ENCODE data around the gene MASP2.
"Not testable (repeated sequence)": the region's sequence is repeated elsewhere in the genome, so short reads cannot be mapped to it uniquely, and the experiment has no call there.

MASP2 gene

GRCh38 chr1:11024154-11024873 is 22.7 kb downstream of the MASP2 start:
- no peaks in the 10 kb centered on the region for H3K27me3 ChIP-seq
- peaks cover 89% of the 10 kb centered on the region for H3K36me3 ChIP-seq
- TF ChIP-seq CTCF (IDR thresholded peaks at IDR 0.05) = no peak
- no peaks in the 10 kb centered on the region for H3K4me1 ChIP-seq (ENCODE audit: control insufficient read depth in 1 of 2, insufficient read depth in 1 of 2, low read depth in 1 of 2, low read length in 1 of 2)
- no peaks in the 10 kb centered on the region for H3K9me3 ChIP-seq
- no peak overlapping the region for H3K4me3 ChIP-seq (ENCODE audit: low read depth in 1 of 2, low read length in 1 of 2)
- no peak overlapping the region for H3K27ac ChIP-seq

- peaks cover 100% of the 10 kb centered on the region for H3K36me3 ChIP-seq
- no peak overlapping the region for H3K27ac ChIP-seq
- no peaks in the 10 kb centered on the region for H3K9me3 ChIP-seq
- no peaks in the 10 kb centered on the region for H3K27me3 ChIP-seq
- H3K4me1 ChIP-seq (ENCODE audit: control insufficient read depth in 1 of 2, insufficient read depth in 1 of 2, low read depth in 1 of 2, low read length in 1 of 2) = no peaks in the 10 kb centered on the region
- no peak overlapping the region for H3K4me3 ChIP-seq (ENCODE audit: low read depth in 1 of 2, low read length in 1 of 2)
- no peak for TF ChIP-seq CTCF (IDR thresholded peaks at IDR 0.05)
Measured at GRCh38 chr1:11023201-11023600, 23.8 kb downstream of the MASP2 start.

- H3K4me3 ChIP-seq (ENCODE audit: low read depth in 1 of 2, low read length in 1 of 2) = no peak overlapping the region
- no peak for TF ChIP-seq CTCF (IDR thresholded peaks at IDR 0.05)
- no peaks in the 10 kb centered on the region for H3K27me3 ChIP-seq
- peaks cover 100% of the 10 kb centered on the region for H3K36me3 ChIP-seq
- no peak overlapping the region for H3K27ac ChIP-seq
- no peaks in the 10 kb centered on the region for H3K9me3 ChIP-seq
- H3K4me1 ChIP-seq (ENCODE audit: control insufficient read depth in 1 of 2, insufficient read depth in 1 of 2, low read depth in 1 of 2, low read length in 1 of 2) = no peaks in the 10 kb centered on the region
Measured at GRCh38 chr1:11019971-11020370, 27.1 kb downstream of the MASP2 start.

- not testable (repeated sequence) for H3K4me3 ChIP-seq (ENCODE audit: low read depth in 1 of 2, low read length in 1 of 2); H3K9me3 ChIP-seq
Measured at GRCh38 chr1:11019358-11019757, 27.7 kb downstream of the MASP2 start.

GRCh38 chr1:11013160-11013531 is 33.9 kb downstream of the MASP2 start:
- Histone ChIP-seq H3K4me1 (ENCODE audit: control insufficient read depth in 1 of 2, insufficient read depth in 1 of 2, low read depth in 1 of 2, low read length in 1 of 2) (peaks cover 26 to 27% of the 10 kb centered on the region in 2 experiments), H3K4me3 (ENCODE audit: low read depth in 1 of 2, low read length in 1 of 2) (peak overlapping the region; percentile 93 to 98), H3K27me3 (no peaks in the 10 kb centered on the region), H3K36me3 (peaks cover 47% of the 10 kb centered on the region), H3K9me3 (no peaks in the 10 kb centered on the region), H3K27ac (peak overlapping the region; percentile 97)
- no peak for TF ChIP-seq CTCF (IDR thresholded peaks at IDR 0.05)

More at GRCh38 chr1:11019358-11019757, 27.7 kb downstream of the MASP2 start:
- peaks cover 100% of the 10 kb centered on the region for H3K36me3 ChIP-seq
- not testable (repeated sequence) for H3K4me1 ChIP-seq (ENCODE audit: control insufficient read depth in 1 of 2, insufficient read depth in 1 of 2, low read depth in 1 of 2, low read length in 1 of 2); H3K27ac ChIP-seq; H3K27me3 ChIP-seq

- Histone ChIP-seq H3K36me3 (peaks cover 41% of the 10 kb centered on the region), H3K4me1 (ENCODE audit: control insufficient read depth in 1 of 2, insufficient read depth in 1 of 2, low read depth in 1 of 2, low read length in 1 of 2) (peaks cover 26 to 27% of the 10 kb centered on the region in 2 experiments), H3K4me3 (ENCODE audit: low read depth in 1 of 2, low read length in 1 of 2) (peak within 1 kb of the TSS; percentile 93 to 98), H3K27me3 (no peaks in the 10 kb centered on the region), H3K27ac (peak within 1 kb of the TSS; percentile 97), H3K9me3 (no peaks in the 10 kb centered on the region)
- peak; percentile 7 for TF ChIP-seq CTCF (IDR thresholded peaks at IDR 0.05)
Measured at GRCh38 chr1:11012260-11013159, 34.5 kb downstream of the MASP2 start, which contains the start of gene TARDBP. Gene TARDBP (plus strand): TSS chr1:11012654. CDS start chr1:11013728, 1,074 bp downstream.
